Astrocyte of the spinal cord (primary cell): ENCODE data around the gene SNRPD2.
"Not testable (repeated sequence)": the region's sequence is repeated elsewhere in the genome, so short reads cannot be mapped to it uniquely, and the experiment has no call there.

Experiments used
- DNase-seq: peaks from one replicate; pipeline ENCODE4 v3.0.0; 2011; ENCODE audit warnings: low read depth, low spot score
- H3K4me3 ChIP-seq: 2 replicates; pipeline ENCODE4 v1.5.1; 2011; ENCODE audit warnings: low read depth, mild to moderate bottlenecking, low read length, moderate library complexity
- in situ Hi-C: cut with HindIII; loops from 2 replicates; pipeline ENCODE4 v1.10.0; 2017; ENCODE audit warnings: low sequenced_read_pairs
- TF ChIP-seq, protein P1 (sequence below): IDR thresholded peaks from 2 replicates; pipeline ENCODE4 v1.5.1; 2012; ENCODE audit warnings: low read depth, mild to moderate bottlenecking, low read length, inconsistent platforms

SNRPD2 gene

DNA sequence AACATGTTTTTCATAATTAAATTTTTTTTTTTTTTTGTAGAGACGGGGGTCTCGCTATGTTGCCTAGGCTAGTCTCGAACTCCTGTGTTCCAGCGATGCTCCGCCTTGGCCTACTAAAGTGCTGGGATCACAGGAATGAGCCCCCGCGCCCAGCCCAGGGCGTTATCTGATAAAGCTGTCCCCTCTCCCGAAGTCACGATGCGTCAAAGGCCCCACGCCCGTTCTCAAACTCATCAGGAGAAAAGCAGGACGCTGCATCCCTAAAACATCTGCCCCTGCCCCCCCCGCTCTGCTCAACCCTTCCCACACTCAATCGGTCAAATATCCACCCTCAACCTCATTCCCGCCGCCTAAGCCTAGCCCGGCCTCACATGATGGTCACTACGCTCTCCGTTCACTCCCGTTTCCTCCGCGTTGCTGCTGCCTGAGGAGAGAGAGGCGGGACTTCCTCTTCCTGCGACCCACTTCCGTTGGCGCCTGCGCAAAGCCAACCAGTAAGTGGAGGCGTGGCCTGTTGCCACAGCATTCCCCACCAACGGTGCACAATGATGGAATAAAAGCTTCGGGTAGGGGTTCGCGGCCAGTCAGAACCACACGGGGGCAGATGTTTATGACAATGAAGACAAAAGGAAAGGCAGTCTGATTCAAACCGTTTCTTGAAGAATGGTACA is at the start of gene SNRPD2:
SNRPD2 (minus strand) TSS at position 438 of the 671 bp plus-strand sequence; CDS start at position 373, 65 bp downstream.
- peak within 1 kb of the TSS; percentile 83 for H3K4me3 ChIP-seq
- TF ChIP-seq, protein P1, sequence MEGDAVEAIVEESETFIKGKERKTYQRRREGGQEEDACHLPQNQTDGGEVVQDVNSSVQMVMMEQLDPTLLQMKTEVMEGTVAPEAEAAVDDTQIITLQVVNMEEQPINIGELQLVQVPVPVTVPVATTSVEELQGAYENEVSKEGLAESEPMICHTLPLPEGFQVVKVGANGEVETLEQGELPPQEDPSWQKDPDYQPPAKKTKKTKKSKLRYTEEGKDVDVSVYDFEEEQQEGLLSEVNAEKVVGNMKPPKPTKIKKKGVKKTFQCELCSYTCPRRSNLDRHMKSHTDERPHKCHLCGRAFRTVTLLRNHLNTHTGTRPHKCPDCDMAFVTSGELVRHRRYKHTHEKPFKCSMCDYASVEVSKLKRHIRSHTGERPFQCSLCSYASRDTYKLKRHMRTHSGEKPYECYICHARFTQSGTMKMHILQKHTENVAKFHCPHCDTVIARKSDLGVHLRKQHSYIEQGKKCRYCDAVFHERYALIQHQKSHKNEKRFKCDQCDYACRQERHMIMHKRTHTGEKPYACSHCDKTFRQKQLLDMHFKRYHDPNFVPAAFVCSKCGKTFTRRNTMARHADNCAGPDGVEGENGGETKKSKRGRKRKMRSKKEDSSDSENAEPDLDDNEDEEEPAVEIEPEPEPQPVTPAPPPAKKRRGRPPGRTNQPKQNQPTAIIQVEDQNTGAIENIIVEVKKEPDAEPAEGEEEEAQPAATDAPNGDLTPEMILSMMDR: no peak
- peak; percentile 96 for DNase-seq
- in situ Hi-C loops: no loop called here

DNA sequence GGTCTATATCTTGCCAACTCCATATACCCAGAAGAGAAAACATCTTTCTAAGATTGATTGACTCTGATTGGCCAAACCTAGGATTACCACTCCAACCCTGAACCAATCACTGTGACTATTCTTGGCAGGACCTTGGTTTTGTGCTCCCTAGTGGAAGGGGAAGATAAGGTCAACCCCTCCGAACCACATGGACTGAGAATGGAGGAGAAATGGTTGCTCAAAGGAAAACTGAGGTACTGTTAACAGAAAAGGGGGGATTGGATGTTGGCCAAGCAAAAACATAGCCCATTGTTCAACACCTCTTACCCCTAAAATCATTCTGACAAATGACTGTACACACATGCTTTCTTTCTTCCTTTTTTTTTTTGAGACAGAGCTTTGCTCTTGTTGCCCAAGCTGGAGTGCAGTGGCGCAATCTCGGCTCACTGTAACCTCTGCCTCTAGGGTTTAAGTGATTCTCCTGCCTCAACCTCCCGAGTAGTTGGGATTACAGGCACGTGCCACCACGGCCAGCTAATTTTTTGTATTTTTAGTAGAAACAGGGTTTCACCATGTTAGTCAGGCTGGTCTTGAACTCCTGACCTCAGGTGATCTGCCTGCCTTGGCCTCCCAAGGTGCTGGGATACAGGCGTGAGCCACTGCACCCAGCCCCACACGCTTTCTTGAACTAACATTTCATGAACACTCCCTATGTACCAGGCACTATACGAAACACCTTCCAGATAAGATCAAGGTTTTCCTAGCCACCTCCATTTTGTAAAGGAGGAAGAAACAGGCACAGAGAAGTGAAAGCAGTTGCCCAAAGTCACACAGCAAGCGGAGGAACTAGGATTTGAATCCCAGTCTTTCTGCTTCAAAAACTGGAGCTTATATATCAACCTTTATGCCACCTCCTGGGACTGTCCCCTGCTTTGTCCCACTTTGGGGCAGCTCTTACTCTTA is 48.0 kb upstream of the SNRPD2 start:
- no peak overlapping the region for H3K4me3 ChIP-seq
- in situ Hi-C loops: no loop called here
- TF ChIP-seq, protein P1: no peak
- DNase-seq: no peak

DNA sequence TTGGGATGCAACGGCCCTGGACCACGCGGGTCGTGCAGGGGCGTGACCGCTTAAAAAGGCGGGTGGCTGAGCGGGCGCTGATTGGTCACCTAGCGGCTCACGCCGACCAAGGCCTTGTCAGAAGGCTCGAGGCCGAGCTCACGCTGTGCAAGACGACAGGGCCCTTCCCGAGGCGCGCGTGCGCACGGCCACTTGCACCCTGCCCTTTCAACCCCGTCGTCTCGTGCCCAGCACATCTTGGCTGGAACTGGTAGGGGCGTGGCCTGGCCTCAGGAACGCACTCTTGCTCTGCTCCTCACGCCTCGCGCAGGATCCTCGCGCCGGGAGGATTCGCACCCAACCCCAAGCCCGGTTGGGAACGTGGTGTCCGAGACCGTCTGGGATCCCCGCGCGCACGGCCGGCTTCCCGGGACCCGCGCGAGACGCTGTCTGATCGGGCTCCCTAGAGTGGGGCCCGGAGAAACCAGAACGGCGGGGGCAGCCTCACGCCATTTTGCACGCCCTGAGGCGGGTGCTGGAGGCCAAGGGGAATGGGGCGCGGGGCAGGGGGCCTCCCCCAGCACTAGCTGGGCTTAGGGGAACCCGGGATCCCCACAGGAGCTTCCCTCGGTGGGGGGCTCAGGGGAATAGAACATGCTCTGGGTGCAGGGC is 41.5 kb upstream of the SNRPD2 start, which contains the start of gene MEIOSIN:
MEIOSIN (plus strand) TSS at position 280 of the 651 bp plus-strand sequence. CDS start 1,938 bp downstream, outside the sequence.
- TF ChIP-seq, protein P1: no peak

DNA sequence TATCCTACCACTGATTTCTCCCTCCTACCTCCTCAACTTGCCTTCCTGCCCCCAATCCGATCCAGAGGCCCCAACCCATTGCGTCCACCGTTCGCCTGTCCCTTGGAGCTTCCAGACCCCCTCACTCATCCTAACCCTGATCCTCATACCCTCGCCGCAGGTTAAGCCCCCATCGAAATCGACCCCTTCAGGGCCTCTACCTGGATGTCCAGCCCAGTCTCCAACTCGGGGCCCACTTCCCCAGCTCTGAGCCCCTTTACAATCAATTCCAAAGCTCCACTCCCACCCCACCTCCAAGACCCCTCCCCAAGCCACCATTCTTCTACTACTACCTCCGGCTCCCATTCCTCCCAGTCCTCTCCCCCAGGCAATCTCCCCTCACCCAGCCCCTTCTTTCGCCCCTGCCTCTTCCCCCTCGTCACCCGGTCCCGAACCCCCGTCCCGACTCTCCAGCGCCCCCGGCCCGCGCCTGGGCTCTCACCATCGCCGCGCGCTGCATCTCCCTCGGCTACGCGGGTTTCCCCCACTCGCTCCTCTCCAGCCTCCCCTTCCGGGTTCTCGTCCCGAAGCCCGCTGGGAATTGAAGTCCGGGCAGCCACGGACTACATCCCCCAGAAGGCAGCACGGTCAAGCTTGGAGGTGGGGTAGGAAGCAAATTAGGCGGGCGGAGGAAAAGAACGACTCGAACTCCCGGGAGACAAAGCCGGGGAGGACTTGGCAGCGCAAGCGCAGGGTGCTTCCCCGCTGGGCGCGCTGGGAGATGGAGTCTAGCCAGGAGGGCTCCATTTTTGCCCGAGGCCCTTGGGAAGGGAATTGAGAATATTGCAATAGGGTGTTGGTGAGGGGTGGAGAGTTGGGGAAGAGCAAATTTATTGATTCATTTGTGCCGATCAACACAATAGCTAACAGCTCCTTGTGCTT is 38.9 kb upstream of the SNRPD2 start, which contains the start of gene FBXO46:
FBXO46 (minus strand) TSS at position 529 of the 921 bp plus-strand sequence. CDS start 17,401 bp downstream, outside the sequence.
- in situ Hi-C loops: no loop called here
- TF ChIP-seq, protein P1: peak; percentile 39
- DNase-seq: peak; percentile 98
- H3K4me3 ChIP-seq: peak within 1 kb of the TSS; percentile 82

More for the DNA sequence above, 41.5 kb upstream of the SNRPD2 start, which contains the start of gene MEIOSIN:
- H3K4me3 ChIP-seq: no peak within 1 kb of the TSS
- in situ Hi-C loops: no loop called here
- DNase-seq: no peak

DNA sequence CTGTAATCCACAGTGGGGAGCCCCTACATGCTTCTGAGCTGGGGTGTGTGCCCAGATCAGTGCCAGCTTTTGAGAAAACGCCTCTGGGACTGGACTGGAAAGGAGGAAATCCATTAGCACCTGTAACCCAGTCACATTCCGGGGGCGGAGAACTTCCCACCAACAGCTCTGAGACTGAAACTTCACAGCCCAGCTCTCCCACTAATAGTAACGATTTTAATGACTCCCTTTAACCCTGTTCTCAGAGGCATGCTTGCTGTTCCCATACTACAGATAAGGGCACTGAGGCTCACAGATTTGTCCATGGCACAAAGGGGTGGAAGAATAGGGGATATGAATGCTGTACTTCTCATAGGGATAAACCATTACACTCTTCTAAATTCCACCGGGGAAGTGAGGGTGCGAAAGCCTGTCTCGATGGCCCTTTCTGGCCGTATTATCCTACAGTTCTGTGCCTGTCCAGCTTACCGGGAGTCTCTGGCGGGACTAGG is 38.1 kb upstream of the SNRPD2 start:
- in situ Hi-C loops: no loop called here
- TF ChIP-seq, protein P1: no peak
- DNase-seq: no peak
- H3K4me3 ChIP-seq: peak overlapping the region; percentile 82

DNA sequence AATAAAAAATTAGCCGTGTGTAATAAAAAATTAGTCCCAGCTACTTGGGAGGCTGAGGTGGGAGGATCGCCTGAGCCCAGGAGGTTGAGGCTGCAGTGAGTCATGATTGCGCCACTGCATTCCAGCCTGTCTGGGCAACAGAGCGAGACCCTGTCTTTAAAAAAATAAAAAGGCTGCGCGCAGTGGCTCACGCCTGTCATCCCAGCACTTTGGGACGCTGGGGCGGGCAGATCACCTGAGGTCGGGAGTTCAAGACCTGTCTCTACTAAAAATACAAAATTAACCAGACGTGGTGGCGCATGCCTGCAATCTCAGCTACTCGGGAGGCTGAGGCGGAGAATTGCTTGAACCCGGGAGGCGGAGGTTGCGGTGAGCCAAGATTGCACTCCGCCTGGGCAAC is 36.9 kb upstream of the SNRPD2 start:
- in situ Hi-C loops: not testable (repeated sequence)

DNA sequence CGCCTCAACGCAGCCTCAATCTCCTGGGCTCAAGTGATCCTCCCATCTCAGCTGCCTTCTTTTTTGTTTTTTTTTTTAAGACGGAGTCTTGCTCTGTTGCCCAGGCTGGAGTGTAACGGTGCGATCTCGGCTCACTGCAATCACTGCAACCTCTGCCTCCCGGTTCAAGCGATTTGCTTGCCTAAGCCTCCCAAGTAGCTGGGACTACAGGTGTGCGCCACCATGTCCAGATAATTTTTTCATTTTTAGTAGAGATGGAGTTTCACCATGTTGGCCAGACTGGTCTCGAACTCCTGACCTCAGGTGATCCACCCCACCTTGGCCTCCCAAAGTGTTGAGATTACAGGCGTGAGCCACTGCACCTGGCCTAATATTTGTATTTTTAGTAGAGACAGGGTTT is 28.3 kb upstream of the SNRPD2 start:
- H3K4me3 ChIP-seq, DNase-seq, in situ Hi-C loops: not testable (repeated sequence)

More for the DNA sequence above, 36.9 kb upstream of the SNRPD2 start:
- not testable (repeated sequence) for DNase-seq, H3K4me3 ChIP-seq
